Kidney epithelial cell (primary cell): ENCODE measurements around the gene HHLA2. TPM values are rescaled to one million over a fixed set of nuclear protein-coding genes. Genes with fewer than 3 reads are reported as not detected.

ENCODE experiments used
- DNase-seq: peaks from one replicate; pipeline ENCODE4 v3.0.0-alpha.2; 2010; ENCODE audit warnings: low read depth
- H3K27me3 ChIP-seq: 2 replicates; pipeline ENCODE4 v1.6.0; 2011; ENCODE audit warnings: low read length; ENCODE audit not compliant: control insufficient read depth, insufficient read depth
- H3K36me3 ChIP-seq: 2 replicates; pipeline ENCODE4 v1.5.1; 2011; ENCODE audit warnings: low read length; ENCODE audit not compliant: control insufficient read depth, insufficient read depth
- H3K4me3 ChIP-seq: 2 replicates; pipeline ENCODE4 v1.5.1; 2011; ENCODE audit warnings: low read depth, mild to moderate bottlenecking, control low read depth, low read length
- CTCF ChIP-seq: IDR thresholded peaks from 2 replicates; pipeline ENCODE4 v1.5.1; 2011; ENCODE audit warnings: mild to moderate bottlenecking, moderate library complexity, low read length, control low read depth, inconsistent platforms; ENCODE audit not compliant: insufficient read depth, poor library complexity, severe bottlenecking
- total RNA-seq: library from RNA; depleted of rRNA; stranded (reverse); fragments of >200 nt; gene quantifications from 2 replicates; pipeline ENCODE4 v1.2.3, GENCODE V29; 2015

Gene HHLA2
- total RNA-seq, 1 donor from 2014 or later, result 0.79 TPM

- no peak for TF ChIP-seq CTCF
- Histone ChIP-seq H3K27me3 (no peaks in the 10 kb centered on the region), H3K4me3 (no peak overlapping the region), H3K36me3 (no peaks in the 10 kb centered on the region)
- DNase-seq, result no peak
These were observed 97.0 kb downstream of the HHLA2 start for GRCh38 chr3:108393128-108393900.

GRCh38 chr3:108394016-108394415 is 97.7 kb downstream of the HHLA2 start:
- DNase-seq, result no peak

GRCh38 chr3:108394563-108394962 is 98.2 kb downstream of the HHLA2 start:
- Histone ChIP-seq H3K27me3 (no peaks in the 10 kb centered on the region), H3K36me3 (no peaks in the 10 kb centered on the region), H3K4me3 (no peak overlapping the region)
- no peak for DNase-seq
- no peak for TF ChIP-seq CTCF

More at GRCh38 chr3:108394016-108394415, 97.7 kb downstream of the HHLA2 start:
- H3K36me3 ChIP-seq, result no peaks in the 10 kb centered on the region
- H3K27me3 ChIP-seq, result no peaks in the 10 kb centered on the region
- H3K4me3 ChIP-seq, result no peak overlapping the region
- no peak for TF ChIP-seq CTCF

DNA sequence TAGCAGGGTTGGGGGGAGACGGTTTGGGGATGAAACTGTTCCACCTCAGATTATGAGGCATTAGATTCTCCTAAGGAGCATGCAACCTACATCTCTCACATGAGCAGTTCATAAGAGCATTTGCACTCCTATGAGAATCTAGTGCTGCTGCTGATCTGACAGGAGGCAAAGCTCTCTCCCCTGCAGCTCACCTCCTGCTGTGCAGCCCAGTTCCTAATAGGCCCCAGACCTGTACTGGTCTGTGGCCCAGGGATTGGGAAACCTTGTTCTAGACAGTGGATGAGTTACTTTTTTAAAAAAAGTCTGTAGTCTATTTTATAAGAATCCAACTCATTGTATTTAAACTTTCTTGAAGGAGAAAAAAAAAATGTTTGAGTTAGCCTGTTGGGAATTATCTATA is 100.0 kb downstream of the HHLA2 start:
- no peaks in the 10 kb centered on the region for H3K27me3 ChIP-seq
- H3K4me3 ChIP-seq, result no peak overlapping the region
- H3K36me3 ChIP-seq, result no peaks in the 10 kb centered on the region
- no peak for TF ChIP-seq CTCF
- no peak for DNase-seq

GRCh38 chr3:108398510-108398909 is 102.2 kb downstream of the HHLA2 start:
- no peaks in the 10 kb centered on the region for H3K27me3 ChIP-seq
- no peak overlapping the region for H3K4me3 ChIP-seq
- H3K36me3 ChIP-seq, result no peaks in the 10 kb centered on the region
- no peak for DNase-seq
- no peak for TF ChIP-seq CTCF

DNA sequence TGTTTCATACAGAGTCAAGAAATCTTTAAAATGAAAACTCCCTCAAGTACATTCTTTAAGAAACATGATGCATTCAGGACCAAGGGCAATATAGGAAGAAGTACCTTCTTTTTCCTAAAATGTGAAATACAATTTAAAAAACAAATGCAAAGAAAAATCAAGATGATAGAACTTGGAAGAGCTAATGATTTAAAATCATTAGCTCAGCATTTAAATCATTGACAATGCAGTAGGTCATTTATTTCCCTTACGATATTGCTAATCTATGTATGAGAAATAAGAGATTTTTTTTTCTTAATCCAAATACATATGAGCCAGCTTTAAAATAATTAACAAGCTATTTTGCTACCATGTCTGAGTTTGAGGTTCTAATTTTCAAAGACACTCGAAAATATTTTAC is 105.5 kb downstream of the HHLA2 start:
- no peak for TF ChIP-seq CTCF
- H3K27me3 ChIP-seq, result no peaks in the 10 kb centered on the region
- H3K4me3 ChIP-seq, result no peak overlapping the region
- H3K36me3 ChIP-seq, result no peaks in the 10 kb centered on the region
- DNase-seq, result no peak
